IPS-20b (cell line): Measurements from ENCODE around the gene VOPP1.
"Not testable (repeated sequence)": the region's sequence is repeated elsewhere in the genome, so short reads cannot be mapped to it uniquely, and the experiment has no call there.

Experiments
- H3K27ac ChIP-seq: one replicate; pipeline ENCODE4 v1.5.1; 2013; ENCODE audit warnings: low read length
- H3K27me3 ChIP-seq: 2 replicates; pipeline ENCODE4 v1.6.1; 2013; ENCODE audit warnings: mild to moderate bottlenecking, low read length, inconsistent platforms; ENCODE audit not compliant: insufficient read depth
- H3K36me3 ChIP-seq: 2 replicates; pipeline ENCODE4 v1.6.1; 2013; ENCODE audit warnings: low read depth, mild to moderate bottlenecking, inconsistent platforms, low read length, moderate library complexity; ENCODE audit not compliant: insufficient read depth
- H3K4me1 ChIP-seq: 2 replicates; pipeline ENCODE4 v1.6.1; 2013; ENCODE audit warnings: mild to moderate bottlenecking, control low read depth, inconsistent platforms, low read length, moderate library complexity; ENCODE audit not compliant: insufficient read depth
- H3K4me3 ChIP-seq: 2 replicates; pipeline ENCODE4 v1.5.1; 2013; ENCODE audit warnings: mild to moderate bottlenecking, low read length, inconsistent platforms
- H3K9ac ChIP-seq: 2 replicates; pipeline ENCODE4 v1.6.1; 2013; ENCODE audit warnings: low read depth, mild to moderate bottlenecking, inconsistent platforms, low read length, moderate library complexity
- H3K9me3 ChIP-seq: 2 replicates; pipeline ENCODE4 v1.6.1; 2013; ENCODE audit warnings: mild to moderate bottlenecking, low read depth, low read length, inconsistent platforms; ENCODE audit not compliant: insufficient read depth

Gene VOPP1

GRCh38 chr7:55572378-55573233 is at the start of gene VOPP1:
TSS of gene VOPP1 (minus strand) at chr7:55572502. CDS start at chr7:55572324, 178 bp downstream.
- Histone ChIP-seq H3K4me1 (peaks cover 39% of the 10 kb centered on the region), H3K36me3 (no peaks in the 10 kb centered on the region), H3K27me3 (peaks cover 21% of the 10 kb centered on the region), H3K27ac (peak within 1 kb of the TSS; percentile 33), H3K9me3 (no peaks in the 10 kb centered on the region), H3K9ac (peak within 1 kb of the TSS; percentile 77), H3K4me3 (peak within 1 kb of the TSS; percentile 92)

GRCh38 chr7:55618913-55619312 is 46.6 kb upstream of the VOPP1 start:
- Histone ChIP-seq H3K9ac (no peak overlapping the region), H3K27me3 (no peaks in the 10 kb centered on the region), H3K9me3 (peaks cover 44% of the 10 kb centered on the region), H3K36me3 (no peaks in the 10 kb centered on the region), H3K4me1 (no peaks in the 10 kb centered on the region), H3K27ac (no peak overlapping the region), H3K4me3 (no peak overlapping the region)

GRCh38 chr7:55614365-55615064 is 42.2 kb upstream of the VOPP1 start:
- not testable (repeated sequence) for H3K4me1 ChIP-seq, H3K27ac ChIP-seq, H3K9ac ChIP-seq, H3K4me3 ChIP-seq, H3K36me3 ChIP-seq, H3K27me3 ChIP-seq
- H3K9me3 ChIP-seq: peaks cover 21% of the 10 kb centered on the region

- not testable (repeated sequence) for H3K9ac ChIP-seq, H3K4me1 ChIP-seq, H3K9me3 ChIP-seq, H3K4me3 ChIP-seq, H3K36me3 ChIP-seq, H3K27ac ChIP-seq, H3K27me3 ChIP-seq
Observed at GRCh38 chr7:55609726-55610125, 37.4 kb upstream of the VOPP1 start.

GRCh38 chr7:55605661-55606060 is 33.4 kb upstream of the VOPP1 start:
- not testable (repeated sequence) for H3K9me3 ChIP-seq, H3K27ac ChIP-seq, H3K36me3 ChIP-seq, H3K4me3 ChIP-seq, H3K4me1 ChIP-seq, H3K27me3 ChIP-seq, H3K9ac ChIP-seq

GRCh38 chr7:55597944-55598499 is 25.7 kb upstream of the VOPP1 start:
- not testable (repeated sequence) for H3K27me3 ChIP-seq, H3K27ac ChIP-seq, H3K4me3 ChIP-seq, H3K9me3 ChIP-seq, H3K36me3 ChIP-seq, H3K4me1 ChIP-seq, H3K9ac ChIP-seq

GRCh38 chr7:55597214-55597739 is 25.0 kb upstream of the VOPP1 start:
- not testable (repeated sequence) for H3K9me3 ChIP-seq, H3K4me1 ChIP-seq, H3K27ac ChIP-seq, H3K36me3 ChIP-seq, H3K27me3 ChIP-seq, H3K4me3 ChIP-seq, H3K9ac ChIP-seq

GRCh38 chr7:55595511-55595910 is 23.2 kb upstream of the VOPP1 start:
- Histone ChIP-seq H3K9ac (no peak overlapping the region), H3K4me3 (no peak overlapping the region), H3K36me3 (no peaks in the 10 kb centered on the region), H3K27ac (no peak overlapping the region), H3K27me3 (no peaks in the 10 kb centered on the region), H3K9me3 (no peaks in the 10 kb centered on the region), H3K4me1 (no peaks in the 10 kb centered on the region)

GRCh38 chr7:55594870-55595269 is 22.6 kb upstream of the VOPP1 start:
- Histone ChIP-seq H3K4me1 (no peaks in the 10 kb centered on the region), H3K4me3 (no peak overlapping the region), H3K27ac (no peak overlapping the region)

GRCh38 chr7:55594414-55594813 is 22.1 kb upstream of the VOPP1 start:
- H3K27ac ChIP-seq: no peak overlapping the region
- H3K27me3 ChIP-seq: no peaks in the 10 kb centered on the region
- no peak overlapping the region for H3K9ac ChIP-seq
- no peaks in the 10 kb centered on the region for H3K4me1 ChIP-seq
- H3K9me3 ChIP-seq: no peaks in the 10 kb centered on the region
- no peak overlapping the region for H3K4me3 ChIP-seq
- H3K36me3 ChIP-seq: no peaks in the 10 kb centered on the region

More at GRCh38 chr7:55594870-55595269, 22.6 kb upstream of the VOPP1 start:
- Histone ChIP-seq H3K36me3 (no peaks in the 10 kb centered on the region), H3K9ac (no peak overlapping the region), H3K27me3 (no peaks in the 10 kb centered on the region), H3K9me3 (no peaks in the 10 kb centered on the region)

- H3K36me3 ChIP-seq: no peaks in the 10 kb centered on the region
- no peaks in the 10 kb centered on the region for H3K27me3 ChIP-seq
- no peaks in the 10 kb centered on the region for H3K4me1 ChIP-seq
- H3K9ac ChIP-seq: no peak overlapping the region
- no peaks in the 10 kb centered on the region for H3K9me3 ChIP-seq
- no peak overlapping the region for H3K4me3 ChIP-seq
- H3K27ac ChIP-seq: no peak overlapping the region
Observed at GRCh38 chr7:55593515-55594318, 21.4 kb upstream of the VOPP1 start.
